ENCODE measurements around the gene ASCL2.

ASCL2 gene

DNA sequence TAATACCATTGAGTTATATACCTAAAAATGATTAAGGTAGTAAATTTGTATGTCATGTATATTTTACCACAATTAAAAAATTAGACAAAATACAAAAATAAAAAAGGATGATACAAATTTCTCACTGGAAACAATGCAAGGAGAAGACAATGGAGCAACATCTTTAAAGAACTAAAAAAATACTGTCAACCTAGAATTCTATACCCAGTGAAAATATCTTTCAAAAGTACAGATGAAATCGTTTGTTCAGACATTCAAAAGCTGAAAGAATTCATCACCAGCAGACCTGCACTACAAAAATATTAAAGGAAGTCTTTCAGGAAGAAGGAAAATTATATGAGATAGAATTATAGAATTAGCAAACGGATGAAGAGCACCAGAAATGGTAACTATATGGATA is 9.8 kb upstream of the ASCL2 start:
- ChIA-PET POLR2A (no interaction called here), CTCF (no interaction called here)
- no peak for DNase-seq (ENCODE audit: extremely low spot score)
- TF ChIP-seq, protein P1, sequence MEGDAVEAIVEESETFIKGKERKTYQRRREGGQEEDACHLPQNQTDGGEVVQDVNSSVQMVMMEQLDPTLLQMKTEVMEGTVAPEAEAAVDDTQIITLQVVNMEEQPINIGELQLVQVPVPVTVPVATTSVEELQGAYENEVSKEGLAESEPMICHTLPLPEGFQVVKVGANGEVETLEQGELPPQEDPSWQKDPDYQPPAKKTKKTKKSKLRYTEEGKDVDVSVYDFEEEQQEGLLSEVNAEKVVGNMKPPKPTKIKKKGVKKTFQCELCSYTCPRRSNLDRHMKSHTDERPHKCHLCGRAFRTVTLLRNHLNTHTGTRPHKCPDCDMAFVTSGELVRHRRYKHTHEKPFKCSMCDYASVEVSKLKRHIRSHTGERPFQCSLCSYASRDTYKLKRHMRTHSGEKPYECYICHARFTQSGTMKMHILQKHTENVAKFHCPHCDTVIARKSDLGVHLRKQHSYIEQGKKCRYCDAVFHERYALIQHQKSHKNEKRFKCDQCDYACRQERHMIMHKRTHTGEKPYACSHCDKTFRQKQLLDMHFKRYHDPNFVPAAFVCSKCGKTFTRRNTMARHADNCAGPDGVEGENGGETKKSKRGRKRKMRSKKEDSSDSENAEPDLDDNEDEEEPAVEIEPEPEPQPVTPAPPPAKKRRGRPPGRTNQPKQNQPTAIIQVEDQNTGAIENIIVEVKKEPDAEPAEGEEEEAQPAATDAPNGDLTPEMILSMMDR (IDR thresholded peaks at IDR 0.05; ENCODE audit: control extremely low read depth, extremely low read depth, low read depth, missing control alignments), result no peak

DNA sequence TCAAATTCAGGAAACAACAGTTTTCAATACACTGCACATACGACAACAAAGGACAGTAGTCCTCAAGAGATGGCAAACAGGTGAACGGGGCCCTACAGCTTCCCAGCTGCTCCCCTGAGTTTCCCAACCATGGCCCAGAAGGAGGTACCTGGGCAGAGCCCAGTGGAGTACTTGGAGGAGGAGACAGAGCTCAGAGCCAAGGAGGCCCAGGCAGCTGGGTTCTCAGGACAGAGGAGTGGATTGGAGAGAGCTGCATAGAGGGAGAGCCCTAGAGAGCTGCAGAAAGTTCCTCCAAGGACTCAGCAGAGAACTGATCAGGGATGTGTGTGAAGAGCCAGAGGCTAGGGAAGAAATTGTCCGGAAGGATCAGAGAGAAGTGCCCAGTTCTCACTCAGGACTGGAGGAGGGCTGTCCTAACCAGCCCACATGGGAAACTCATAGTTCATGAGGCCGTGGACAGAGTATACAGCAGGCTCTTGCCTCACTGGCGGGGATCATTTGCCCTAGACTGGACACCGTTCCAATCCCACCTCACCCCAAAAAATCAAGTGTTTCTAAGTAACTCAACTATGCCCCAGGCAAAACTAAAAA is 7.6 kb upstream of the ASCL2 start:
- ChIA-PET POLR2A (no interaction called here), CTCF (interaction anchor here (1.3 to 1.5 kb wide), 3 partner anchors 10 to 142 kb away, joined by 3 to 5 read pairs (median 4); no protein-coding TSS in a partner anchor)
- TF ChIP-seq, protein P1 (IDR thresholded peaks at IDR 0.05; ENCODE audit: control extremely low read depth, extremely low read depth, low read depth, missing control alignments), result no peak
- no peak for DNase-seq (ENCODE audit: extremely low spot score)

DNA sequence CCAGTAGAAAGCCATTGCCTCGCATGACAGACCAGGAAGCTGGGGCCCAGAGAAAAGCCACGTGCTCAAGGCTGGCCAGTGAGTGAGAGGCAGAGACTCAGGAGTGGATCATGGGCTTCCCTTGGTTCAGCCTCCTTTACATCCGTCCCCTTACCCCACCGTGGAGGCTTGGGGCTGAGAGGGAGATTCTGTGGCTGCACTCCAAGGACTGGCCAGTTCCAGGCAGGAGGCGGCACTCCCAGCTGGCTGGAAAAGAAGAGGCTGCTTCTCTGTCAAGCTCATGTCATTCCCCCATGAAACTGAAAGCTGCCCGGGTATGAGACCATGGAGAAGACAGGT is 6.6 kb upstream of the ASCL2 start:
- no peak for DNase-seq (ENCODE audit: extremely low spot score)
- CTCF ChIA-PET, result interaction anchor here (1.3 kb wide), 1 partner anchor 143 kb away, joined by 3 read pairs; no protein-coding TSS in a partner anchor
- TF ChIP-seq, protein P1 (IDR thresholded peaks at IDR 0.05; ENCODE audit: control extremely low read depth, extremely low read depth, low read depth, missing control alignments), result no peak
- POLR2A ChIA-PET, result no interaction called here

DNA sequence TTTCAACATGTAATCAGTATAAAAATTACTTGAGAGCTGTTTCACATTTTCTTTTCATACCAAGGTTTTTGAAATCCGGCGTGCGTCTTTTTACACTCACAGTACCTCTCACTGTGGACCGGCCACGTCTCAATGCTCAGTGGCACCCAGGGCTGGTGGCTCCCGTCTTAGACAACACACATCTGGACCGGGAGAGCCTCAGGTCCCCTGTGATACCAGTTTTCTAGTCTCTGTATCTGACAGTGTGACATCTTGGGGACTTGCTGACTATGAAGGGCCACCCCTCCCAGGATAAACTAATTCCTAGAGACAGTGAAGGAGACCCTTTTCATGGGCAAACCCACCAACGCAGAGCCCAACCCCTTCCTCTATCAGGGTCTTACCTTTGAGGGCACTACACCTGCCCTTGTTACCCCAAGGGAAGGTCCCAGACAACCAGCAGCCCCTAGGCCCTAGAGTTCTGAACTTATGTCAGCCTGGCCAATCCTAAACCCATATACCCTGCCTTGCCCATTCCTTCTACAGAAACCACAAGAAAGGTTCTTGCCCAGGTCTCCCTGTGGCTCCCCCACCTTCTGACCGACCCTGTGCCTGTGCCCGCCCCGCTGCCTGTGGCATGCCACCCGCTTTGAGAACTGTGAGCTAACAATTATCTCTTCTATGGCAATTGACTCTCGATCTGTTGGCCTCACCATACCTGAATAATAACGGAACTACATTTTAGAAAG is 6.1 kb upstream of the ASCL2 start:
- DNase-seq (ENCODE audit: extremely low spot score), result no peak
- TF ChIP-seq, protein P1 (IDR thresholded peaks at IDR 0.05; ENCODE audit: control extremely low read depth, extremely low read depth, low read depth, missing control alignments), result no peak
- CTCF ChIA-PET, result interaction anchor here (2.9 kb wide), 1 partner anchor 29 kb away, joined by 9 read pairs; no protein-coding TSS in a partner anchor
- POLR2A ChIA-PET, result no interaction called here

DNA sequence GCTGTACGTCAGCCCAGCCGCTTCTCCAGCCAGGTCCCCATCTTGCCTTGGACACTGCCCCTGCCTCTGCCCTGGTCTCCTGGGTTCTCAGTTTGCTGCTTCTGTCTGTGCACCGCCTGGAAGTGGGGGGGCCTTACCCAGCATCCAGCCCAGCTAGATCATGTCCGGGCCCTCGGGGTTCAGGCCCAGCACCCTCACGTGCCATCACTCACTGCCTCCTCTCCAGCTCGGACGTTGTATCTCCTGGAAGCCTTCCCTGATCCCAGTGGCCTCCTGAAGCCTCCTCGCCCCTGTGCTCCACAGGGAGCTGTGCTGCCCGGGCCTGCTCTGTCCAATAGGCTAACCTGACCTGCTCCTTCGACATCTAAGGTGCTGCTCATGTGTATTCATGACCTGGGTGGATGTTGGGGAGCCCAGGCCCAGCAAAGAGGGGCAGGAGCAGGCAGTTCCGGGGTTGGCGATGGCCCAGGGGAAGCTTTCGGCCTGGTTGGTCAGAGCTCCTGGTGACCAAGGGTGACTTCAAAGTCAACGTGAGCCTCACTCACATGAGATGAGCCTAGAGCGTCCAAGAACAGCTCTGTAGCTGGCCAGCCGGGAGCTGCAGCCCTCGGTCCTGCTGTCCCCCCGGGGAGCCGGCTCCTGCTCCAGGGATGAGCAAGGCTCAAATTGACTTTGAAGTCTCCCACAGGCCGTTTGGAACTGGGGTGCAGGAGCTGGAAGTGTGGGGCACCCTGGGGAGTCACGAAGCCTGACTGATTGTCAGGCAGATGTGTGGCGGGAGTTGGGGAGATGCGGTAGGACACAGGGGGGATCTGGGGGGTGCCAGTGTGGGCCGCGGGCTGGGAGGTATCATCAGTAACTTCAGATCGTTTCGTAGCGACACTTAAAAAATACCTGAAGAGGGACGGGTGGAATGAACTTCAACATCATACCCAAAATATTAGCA is 5.2 kb upstream of the ASCL2 start:
- ChIA-PET POLR2A (no interaction called here), CTCF (interaction anchor here (2.9 kb wide), 1 partner anchor 30 kb away, joined by 9 read pairs; no protein-coding TSS in a partner anchor)
- TF ChIP-seq, protein P1 (IDR thresholded peaks at IDR 0.05; ENCODE audit: control extremely low read depth, extremely low read depth, low read depth, missing control alignments), result no peak
- DNase-seq (ENCODE audit: extremely low spot score), result no peak

DNA sequence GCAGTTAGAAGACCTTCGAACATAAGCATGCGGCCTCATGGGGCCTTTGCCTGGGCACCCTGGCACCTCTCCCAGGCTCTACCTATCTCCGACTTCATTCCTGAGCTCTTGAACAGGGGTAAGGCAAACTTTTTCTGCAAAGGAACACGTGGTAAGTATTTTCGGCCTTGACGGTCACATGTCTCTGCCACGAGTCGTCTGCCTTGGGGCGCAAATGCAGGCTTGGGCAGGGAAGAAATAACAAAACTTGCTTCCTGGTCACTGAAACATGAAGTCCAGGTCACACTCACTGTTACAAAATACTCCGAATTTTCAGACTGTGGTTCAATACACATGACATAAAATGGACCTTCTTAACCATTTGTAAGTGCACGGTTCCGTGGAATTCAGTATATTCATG is 3.4 kb upstream of the ASCL2 start:
- TF ChIP-seq, protein P1 (IDR thresholded peaks at IDR 0.05; ENCODE audit: control extremely low read depth, extremely low read depth, low read depth, missing control alignments), result no peak
- no peak for DNase-seq (ENCODE audit: extremely low spot score)
- POLR2A ChIA-PET, result no interaction called here
- CTCF ChIA-PET, result interaction anchor here (2.9 kb wide), 1 partner anchor 32 kb away, joined by 9 read pairs; no protein-coding TSS in a partner anchor
